Vagina (tissue), 2 donors: Measurements from ENCODE around the gene PKD1.

Experiments
- CTCF ChIP-seq, 3 experiments: fragments of 450-650 bp in 2 of 3; fragments of 200-600 bp in 1 of 3; sonication (generic) in 1 of 3; IDR thresholded peaks; one replicate each; pipeline ENCODE4 v1.5.1; 2017 to 2019; ENCODE audit warnings: antibody characterized with exemption in 3 of 3, mild to moderate bottlenecking in 2 of 3, moderate library complexity in 2 of 3
- POLR2A ChIP-seq, 2 donors: fragments of 450-650 bp; IDR thresholded peaks; one replicate each; pipeline ENCODE4 v1.6.1; 2017; ENCODE audit warnings: antibody characterized with exemption in 2 of 2, mild to moderate bottlenecking in 2 of 2, moderate library complexity in 2 of 2
- POLR2AphosphoS5 ChIP-seq, 2 donors: sonication (generic); formaldehyde crosslinking; IDR thresholded peaks; one replicate each; pipeline ENCODE4 v1.9.0; 2017; ENCODE audit warnings: antibody characterized with exemption in 2 of 2, mild to moderate bottlenecking in 2 of 2, low read depth in 1 of 2; ENCODE audit not compliant: insufficient read depth in 1 of 2

GRCh38 chr16:2177101-2177500 is 41.4 kb upstream of the PKD1 start:
- TF ChIP-seq POLR2A (IDR thresholded peaks at IDR 0.05) (no peak), CTCF (IDR thresholded peaks at IDR 0.05) (no peak), POLR2AphosphoS5 (IDR thresholded peaks at IDR 0.05; ENCODE audit: insufficient read depth in 1 of 2, low read depth in 1 of 2) (no peak)
